GM08714 (cell line): ENCODE data around the gene METTL6.
"Not testable (repeated sequence)": the region's sequence is repeated elsewhere in the genome, so short reads cannot be mapped to it uniquely, and the experiment has no call there.

ENCODE experiments used
- H3K4me3 ChIP-seq: fragments of 200-500 bp; sonication (Bioruptor generic); 2 replicates; pipeline ENCODE4 v1.5.1; 2014; ENCODE audit warnings: mild to moderate bottlenecking, low read length, inconsistent platforms
- ZNF274 ChIP-seq: IDR thresholded peaks from 2 replicates; pipeline ENCODE4 v1.6.1; 2012; ENCODE audit warnings: mild to moderate bottlenecking, low read depth, low read length

The METTL6 gene

DNA sequence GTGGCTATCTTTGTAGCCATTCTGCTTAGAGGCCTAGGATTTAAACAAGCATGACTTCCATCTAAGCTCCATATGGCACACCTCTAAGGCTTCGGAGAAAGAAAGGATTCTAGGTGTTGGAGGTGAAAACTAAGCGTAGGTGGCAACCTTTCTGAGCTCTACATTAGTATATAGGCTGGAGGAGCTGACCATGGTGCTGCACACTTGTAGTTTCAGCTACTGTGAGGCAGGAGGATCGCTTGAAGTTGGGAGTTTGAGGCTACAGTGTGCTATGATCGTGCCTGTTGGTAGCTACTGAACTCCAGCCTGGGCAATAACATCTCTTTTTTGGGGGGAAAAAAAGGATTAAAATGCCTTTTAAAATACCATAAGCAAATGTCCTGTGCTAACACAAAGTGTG, 7.4 kb upstream of the METTL6 start:
- TF ChIP-seq ZNF274, result no peak
- no peak overlapping the region for H3K4me3 ChIP-seq

DNA sequence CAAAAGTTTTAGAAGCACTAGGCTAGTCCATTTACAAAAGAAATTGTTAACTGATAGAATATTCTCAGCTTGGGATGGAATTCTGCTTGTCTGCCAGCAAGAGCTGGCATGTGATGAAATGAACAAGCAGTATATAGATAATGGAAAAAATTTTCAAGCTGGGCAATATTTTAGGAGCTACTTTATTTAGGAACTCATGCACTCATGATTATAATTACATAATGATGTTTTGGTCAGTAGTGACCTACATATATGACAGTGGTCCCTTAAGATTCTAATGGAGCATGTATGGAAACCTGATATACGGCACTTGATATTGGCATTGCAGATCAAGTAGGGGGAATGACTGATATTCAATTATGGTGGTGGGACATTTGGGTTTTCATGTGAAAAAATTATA, 6.2 kb upstream of the METTL6 start:
- TF ChIP-seq ZNF274, result no peak
- no peak overlapping the region for H3K4me3 ChIP-seq

DNA sequence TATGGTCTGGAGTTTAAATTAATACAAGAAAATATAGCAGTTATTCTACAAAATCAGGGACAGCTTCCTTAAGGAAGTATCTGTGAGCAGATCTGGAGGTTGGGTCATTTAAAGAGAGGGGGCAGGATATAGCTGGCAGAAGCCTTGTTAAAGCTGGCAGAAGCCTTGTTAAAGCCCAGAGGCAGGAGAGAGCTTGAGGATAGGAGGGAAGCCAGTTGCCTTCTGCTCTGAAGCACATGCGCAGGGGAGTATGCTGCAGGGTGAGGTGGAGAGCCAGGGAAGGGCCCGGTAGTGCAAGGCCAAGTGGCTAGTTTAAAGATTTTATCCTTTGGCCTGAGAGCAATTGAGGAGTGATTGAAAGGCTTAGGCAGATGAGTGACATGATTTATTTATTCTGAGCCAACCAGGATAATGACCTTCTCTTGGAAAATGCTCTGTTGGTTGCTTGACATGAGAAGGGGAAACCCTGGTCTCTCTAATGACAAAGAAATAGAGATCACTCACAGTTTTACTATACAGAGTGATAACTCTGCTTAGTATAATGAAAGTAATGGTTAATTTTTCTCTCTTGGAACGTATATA, 4.0 kb upstream of the METTL6 start:
- no peak overlapping the region for H3K4me3 ChIP-seq

DNA sequence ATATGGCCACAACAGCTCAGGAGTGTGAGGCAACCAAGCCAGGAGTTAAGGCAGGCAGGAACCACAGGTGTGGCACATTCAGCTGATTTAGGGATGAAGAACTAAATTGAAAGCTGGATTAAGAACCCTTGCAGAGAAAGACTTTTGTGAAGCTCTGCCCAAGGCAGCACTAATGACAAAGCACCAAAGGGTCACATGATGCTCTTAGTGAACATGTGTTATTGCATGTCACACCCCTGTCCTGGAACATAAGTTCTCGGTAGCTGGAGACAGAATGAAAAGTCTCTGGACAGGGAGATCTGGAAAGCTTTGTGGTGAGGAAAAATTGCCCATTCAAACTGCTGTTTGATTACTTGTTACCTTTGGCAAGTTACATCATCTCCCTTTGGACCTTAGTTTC, 3.3 kb upstream of the METTL6 start:
- TF ChIP-seq ZNF274, result no peak
- H3K4me3 ChIP-seq, result no peak overlapping the region

More for the DNA sequence above, 4.0 kb upstream of the METTL6 start:
- no peak for TF ChIP-seq ZNF274

DNA sequence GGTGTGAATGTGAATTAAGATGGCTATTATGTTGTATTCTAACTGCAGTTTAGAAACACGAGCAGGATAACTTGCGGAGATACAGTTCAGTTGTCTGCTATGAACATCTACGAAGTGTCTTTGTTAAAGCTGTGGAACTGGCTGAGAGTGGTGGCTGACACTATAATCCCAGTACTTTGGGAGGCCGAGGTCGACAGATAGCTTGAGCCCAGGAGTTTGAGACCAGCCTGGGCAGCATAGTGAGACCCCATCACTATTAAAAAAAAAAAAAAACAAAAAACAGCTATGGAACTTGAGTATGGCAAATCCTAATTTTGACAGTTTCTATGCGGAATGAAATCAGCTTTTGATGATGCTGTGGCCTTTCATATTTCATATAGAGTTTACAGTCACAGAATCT, 1.7 kb upstream of the METTL6 start:
- TF ChIP-seq ZNF274, result no peak
- peak overlapping the region; percentile 96 for H3K4me3 ChIP-seq

DNA sequence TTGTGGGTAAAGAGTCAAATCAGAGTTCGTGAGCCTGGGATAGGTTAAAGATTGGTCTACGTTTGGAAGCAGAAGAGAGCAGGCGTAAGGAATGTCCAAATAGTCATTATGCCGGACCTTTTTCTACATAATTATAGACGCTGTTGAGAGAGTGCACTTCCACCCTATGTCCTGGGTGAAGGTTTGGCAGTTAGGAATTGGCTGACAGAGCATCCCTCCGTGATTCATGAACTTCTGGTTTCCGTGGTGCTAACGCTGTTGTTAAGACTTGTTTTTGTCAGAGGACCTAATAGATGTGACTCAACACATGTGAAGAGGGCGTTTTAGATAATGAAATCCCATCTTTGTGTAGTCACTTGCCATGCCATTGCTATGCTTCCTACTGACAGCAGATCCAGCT, 1.2 kb upstream of the METTL6 start:
- TF ChIP-seq ZNF274, result no peak
- peak overlapping the region; percentile 96 for H3K4me3 ChIP-seq

DNA sequence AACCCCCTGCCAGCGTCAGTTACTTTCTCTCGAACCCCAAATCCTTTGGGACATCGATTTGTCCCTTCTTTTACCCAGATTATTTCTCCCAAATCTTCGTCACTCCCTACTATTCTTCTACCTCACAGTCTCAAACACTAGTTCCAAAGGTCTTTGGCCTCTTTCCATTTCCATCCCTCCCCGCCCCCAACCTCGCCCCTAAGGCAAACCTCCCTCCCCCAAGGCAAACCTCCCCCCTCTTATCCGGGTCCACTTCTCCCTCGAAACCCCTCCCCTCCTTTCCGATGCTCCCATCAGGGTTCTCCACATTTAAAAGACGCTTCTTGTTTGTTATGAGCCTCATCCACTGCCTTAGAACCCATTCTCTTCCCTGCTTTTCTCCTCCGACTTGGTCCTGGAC, 637 bp upstream of the METTL6 start:
- no peak for TF ChIP-seq ZNF274

DNA sequence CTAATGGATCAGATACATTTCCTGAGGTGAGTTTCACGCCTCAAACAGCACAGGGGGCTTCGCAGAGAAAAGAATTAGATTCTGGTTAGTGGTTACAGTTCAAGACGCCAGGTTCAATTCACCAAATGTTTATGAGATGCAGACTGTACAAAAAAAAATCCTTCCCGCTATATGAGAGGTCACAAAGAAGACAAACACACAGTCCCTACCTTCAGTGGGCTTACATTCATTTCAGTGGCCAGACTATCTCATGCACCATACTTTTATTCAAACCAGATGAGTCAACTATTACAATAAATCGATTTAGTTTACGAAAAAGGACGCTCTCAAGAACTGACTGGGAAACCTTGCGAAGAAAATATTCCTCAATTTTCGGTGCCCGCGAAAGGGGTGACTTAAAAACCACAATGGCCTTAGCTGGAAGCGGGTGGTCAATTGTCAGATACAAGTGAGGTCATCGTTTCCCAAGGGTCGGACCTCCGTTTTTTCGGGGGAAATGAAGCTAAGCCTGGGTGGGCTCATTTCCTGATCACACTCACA, 695 bp downstream of the METTL6 start:
- TF ChIP-seq ZNF274, result no peak
- peak overlapping the region; percentile 96 for H3K4me3 ChIP-seq

More for the DNA sequence above, 637 bp upstream of the METTL6 start:
- H3K4me3 ChIP-seq, result peak overlapping the region; percentile 96

DNA sequence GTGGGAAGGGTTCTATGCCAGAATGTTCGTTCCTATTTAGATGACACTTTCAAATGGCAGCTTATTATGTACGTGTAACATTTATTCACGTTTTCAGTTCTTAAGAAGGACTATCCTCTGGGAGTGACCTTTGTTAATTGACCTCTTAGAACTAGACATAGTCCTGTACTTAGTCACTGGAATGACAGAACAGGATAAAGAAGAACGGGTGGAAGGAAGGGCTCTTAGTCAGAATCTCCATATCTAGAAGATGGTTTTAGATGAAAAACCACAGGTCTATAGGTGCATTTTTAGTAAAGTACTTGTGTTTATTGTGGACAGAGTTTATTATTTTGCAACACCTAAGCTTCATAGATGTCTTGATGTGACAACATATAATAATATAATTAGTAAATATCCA, 6.5 kb downstream of the METTL6 start:
- H3K4me3 ChIP-seq, result no peak overlapping the region
- no peak for TF ChIP-seq ZNF274

DNA sequence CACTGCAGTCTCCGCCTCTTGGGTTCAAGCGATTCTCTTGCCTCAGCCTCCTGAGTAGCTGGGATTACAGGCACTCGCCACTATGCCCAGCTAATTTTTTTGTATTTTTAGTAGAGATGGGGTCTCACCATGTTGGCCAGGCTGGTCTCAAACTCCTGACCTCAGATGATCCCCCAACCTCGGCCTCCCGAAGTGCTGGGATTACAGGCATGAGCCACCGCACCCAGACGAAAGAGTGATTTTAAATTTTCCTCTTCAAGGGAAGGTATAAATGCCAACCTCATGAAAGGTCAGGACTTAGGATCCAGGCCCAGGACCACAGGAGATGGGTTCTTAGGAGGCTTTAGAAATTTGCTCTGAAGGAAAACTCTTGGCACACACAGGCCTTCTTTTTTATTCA, 16.4 kb downstream of the METTL6 start:
- not testable (repeated sequence) for H3K4me3 ChIP-seq

DNA sequence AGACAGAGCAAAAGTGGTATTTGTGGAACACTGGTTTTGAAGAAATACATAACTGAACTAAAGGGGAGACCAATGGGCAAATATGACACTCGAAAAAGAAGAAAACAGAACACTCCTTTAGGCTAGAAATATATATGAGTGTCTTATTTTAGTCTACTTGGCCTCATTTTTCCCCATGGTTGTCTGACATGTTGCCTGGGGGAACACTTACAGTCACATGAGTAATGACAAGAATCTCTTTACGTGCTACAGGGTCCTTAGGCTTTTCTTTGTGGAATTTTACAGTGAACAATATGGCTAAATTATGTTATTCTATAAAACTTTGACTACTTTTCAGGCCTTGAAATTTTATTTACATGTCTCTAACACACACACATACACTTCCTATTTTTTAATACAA, 17.6 kb downstream of the METTL6 start:
- TF ChIP-seq ZNF274, result no peak
- no peak overlapping the region for H3K4me3 ChIP-seq

DNA sequence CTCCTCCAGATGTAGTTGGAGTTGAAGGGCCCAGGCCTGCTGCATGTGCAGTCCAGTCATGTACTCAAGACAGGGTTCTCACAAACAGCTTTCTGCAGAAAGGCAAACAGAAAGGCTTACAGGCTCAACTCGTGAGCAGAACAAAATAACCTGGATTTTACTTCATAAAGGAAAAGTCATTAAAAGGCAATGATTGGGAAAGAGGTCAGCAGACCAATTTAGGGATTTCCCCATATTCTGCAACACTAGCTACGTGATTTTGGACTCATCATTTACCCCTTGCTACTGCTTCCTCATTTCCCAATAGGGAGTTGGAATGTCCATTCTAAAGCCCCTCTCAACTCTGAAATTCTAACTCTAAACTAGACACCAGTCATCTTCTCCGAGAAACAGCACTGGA, 18.1 kb downstream of the METTL6 start:
- TF ChIP-seq ZNF274, result no peak
- no peak overlapping the region for H3K4me3 ChIP-seq

DNA sequence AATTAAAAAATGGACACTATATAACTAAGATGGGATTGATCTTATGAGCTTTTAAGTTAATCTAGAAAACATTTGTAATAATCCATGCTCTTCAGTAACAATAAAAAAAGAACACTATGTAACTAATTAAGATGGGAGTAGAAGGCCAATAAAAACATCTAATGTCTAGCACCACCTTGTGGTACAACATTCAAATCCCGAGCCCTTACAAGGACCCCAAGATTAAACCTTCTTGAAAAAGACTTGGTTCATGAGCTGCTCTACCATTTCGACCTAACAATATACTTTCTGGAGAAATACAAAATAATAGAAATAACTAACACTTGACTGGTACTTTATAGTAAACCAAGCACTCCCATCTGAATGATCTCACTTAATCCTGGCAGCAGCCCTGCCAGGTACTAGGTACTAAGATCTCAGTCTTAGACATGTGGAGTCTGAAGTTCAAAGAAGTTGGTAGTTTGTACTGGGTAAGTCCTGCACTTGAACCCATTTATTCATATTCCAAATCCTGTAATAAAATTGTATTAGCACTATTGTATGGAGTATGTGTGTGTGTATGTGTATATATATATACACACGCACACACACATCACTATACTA, 21.8 kb downstream of the METTL6 start:
- H3K4me3 ChIP-seq, result no peak overlapping the region
- TF ChIP-seq ZNF274, result no peak

DNA sequence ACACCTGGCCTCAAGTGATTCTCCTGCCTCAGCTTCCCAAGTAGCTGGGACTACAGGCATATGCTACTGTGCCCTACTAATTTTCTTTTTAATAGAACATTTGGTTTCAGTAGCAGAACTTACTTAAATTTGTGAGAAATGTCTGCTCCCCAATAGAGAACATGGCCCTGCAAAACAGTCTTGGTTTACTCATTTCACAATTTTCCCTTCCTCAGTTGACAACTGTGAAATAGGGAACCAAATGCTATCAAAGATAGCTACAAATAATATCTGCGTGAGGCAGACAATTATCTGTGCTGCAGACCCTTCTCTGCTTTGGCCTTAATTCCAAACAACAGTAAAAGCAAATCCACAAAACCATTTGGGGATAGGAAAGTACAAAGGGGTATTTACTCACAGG, 22.6 kb downstream of the METTL6 start:
- H3K4me3 ChIP-seq, result no peak overlapping the region
- TF ChIP-seq ZNF274, result no peak

DNA sequence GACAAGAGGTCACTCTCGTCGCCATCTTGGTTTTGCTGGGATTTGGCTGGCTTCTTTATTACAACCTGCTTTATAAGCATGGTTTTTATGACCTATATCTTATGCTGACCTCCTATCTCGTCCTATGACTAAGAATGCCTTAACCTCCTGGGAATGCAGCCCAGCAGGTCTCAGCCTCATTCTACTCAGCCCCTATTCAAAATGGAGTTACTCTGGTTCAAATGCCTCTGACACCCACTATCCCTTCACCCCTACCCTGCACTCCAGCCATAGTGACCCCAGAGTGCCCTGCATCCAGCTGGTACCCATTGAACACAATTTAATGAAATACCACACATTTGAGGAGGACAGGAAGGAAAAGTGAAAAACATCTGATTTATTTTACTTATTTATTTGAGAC, 23.4 kb downstream of the METTL6 start:
- TF ChIP-seq ZNF274, result no peak
- H3K4me3 ChIP-seq, result no peak overlapping the region

DNA sequence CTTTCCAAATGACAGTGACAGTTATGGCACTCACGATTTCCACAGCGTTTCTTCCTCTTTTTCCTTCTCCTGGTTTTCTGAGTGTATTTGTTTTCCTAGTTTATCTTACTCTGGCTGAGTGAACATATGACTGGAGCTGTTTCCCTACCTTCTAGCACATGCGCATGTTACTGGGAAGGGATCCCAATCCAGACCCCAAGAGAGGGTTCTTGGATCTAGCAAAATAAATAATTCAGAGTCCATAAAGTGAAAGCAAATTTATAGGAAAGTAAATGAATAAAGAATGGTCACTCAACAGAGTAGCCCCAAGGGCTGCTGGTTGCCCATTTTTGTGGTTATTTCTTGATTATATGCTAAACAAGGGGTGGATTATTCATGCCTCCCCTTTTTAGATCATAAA, 23.8 kb downstream of the METTL6 start:
- no peak overlapping the region for H3K4me3 ChIP-seq
- TF ChIP-seq ZNF274, result no peak
